Caco-2 (cell line): ENCODE results near the gene RASGRP3. TPM values are rescaled to one million over a fixed set of nuclear protein-coding genes. Genes with fewer than 3 reads are reported as not detected.

ENCODE experiments used
- BruUV-seq: library from RNA; stranded (reverse); fragments of 400-500 nt; replicated peaks from 2 replicates; lab custom pipeline; 2021; lab: Mats Ljungman, UMichigan
- CTCF ChIA-PET: fragments of 300-600 bp; sonication (Branson Sonifier 250); formaldehyde crosslinking; loops from one replicate; lab custom pipeline; 2022; ENCODE audit warnings: antibody characterized with exemption; lab: Charles Lee
- POLR2A ChIA-PET: fragments of 300-600 bp; sonication (Branson Sonifier 250); formaldehyde crosslinking; loops from one replicate; lab custom pipeline; 2022; ENCODE audit warnings: antibody characterized with exemption; lab: Charles Lee
- DNase-seq, 2 experiments: peaks; one replicate each; pipeline versions ENCODE4 v3.0.0 to v3.0.0-alpha.2; 2020 to 2022
- H3K27me3 ChIP-seq: replicated peaks from 2 replicates; pipeline ENCODE4 v1.6.0; 2011; ENCODE audit warnings: low read length; ENCODE audit not compliant: control insufficient read depth, insufficient read depth
- H3K36me3 ChIP-seq: 2 replicates; pipeline ENCODE4 v1.5.1; 2011; ENCODE audit warnings: low read length; ENCODE audit not compliant: control insufficient read depth, insufficient read depth
- H3K4me1 ChIP-seq: fragments of 250-450 bp; sonication (Bioruptor Pico); 2 replicates; pipeline ENCODE4 v1.5.1; 2020; ENCODE audit warnings: mild to moderate bottlenecking
- H3K4me3 ChIP-seq: 2 replicates; pipeline ENCODE4 v1.5.1; 2011; ENCODE audit warnings: low read depth, mild to moderate bottlenecking, control low read depth, low read length
- H3K9me3 ChIP-seq: fragments of 250-450 bp; sonication (Bioruptor Pico); 2 replicates; pipeline ENCODE4 v1.5.1; 2020; ENCODE audit warnings: mild to moderate bottlenecking, moderate library complexity
- H3K27ac Mint-ChIP-seq: one replicate; pipeline ENCODE4 v1.8.0; 2022; ENCODE audit warnings: mixed read lengths; ENCODE audit not compliant: unreplicated experiment
- H3K27me3 Mint-ChIP-seq: one replicate; pipeline ENCODE4 v1.8.0; 2022; ENCODE audit warnings: mixed read lengths; ENCODE audit not compliant: insufficient read depth, unreplicated experiment
- H3K36me3 Mint-ChIP-seq: one replicate; pipeline ENCODE4 v1.8.0; 2022; ENCODE audit warnings: mild to moderate bottlenecking, mixed read lengths; ENCODE audit not compliant: insufficient read depth, unreplicated experiment
- H3K4me1 Mint-ChIP-seq: one replicate; pipeline ENCODE4 v1.8.0; 2022; ENCODE audit warnings: low read depth, mixed read lengths; ENCODE audit not compliant: unreplicated experiment
- H3K4me3 Mint-ChIP-seq: one replicate; pipeline ENCODE4 v1.8.0; 2022; ENCODE audit warnings: mild to moderate bottlenecking, moderate library complexity, mixed read lengths; ENCODE audit not compliant: unreplicated experiment
- H3K9me3 Mint-ChIP-seq: one replicate; pipeline ENCODE4 v1.8.0; 2022; ENCODE audit warnings: mixed read lengths; ENCODE audit not compliant: unreplicated experiment
- CTCF ChIP-seq, 2 experiments: fragments of 200-600 bp in 1 of 2; IDR thresholded peaks; 1 replicate in 1 of 2; 2 replicates in 1 of 2; pipeline versions ENCODE4 v1.5.1 to v1.8.0; 2011 to 2022; ENCODE audit warnings: antibody characterized with exemption in 1 of 2, control low read depth in 1 of 2, inconsistent platforms in 1 of 2, low read depth in 1 of 2, low read length in 1 of 2, mild to moderate bottlenecking in 1 of 2, moderate library complexity in 1 of 2; ENCODE audit not compliant: insufficient read depth in 1 of 2, severe bottlenecking in 1 of 2, unreplicated experiment in 1 of 2
- intact Hi-C: fragments of 100-400 bp; cut with micrococcal nuclease; formaldehyde crosslinking; loops from one replicate; pipeline ENCODE4 v1.10.0; 2022; ENCODE audit not compliant: unreplicated experiment
- total RNA-seq: library from RNA; stranded (reverse); gene quantifications from 2 replicates; pipeline ENCODE4 v1.2.3, GENCODE V29; 2022

Gene RASGRP3
- total RNA-seq, 1 experiment from 2014 or later = 9.2 TPM

- no peak overlapping the region for H3K27ac Mint-ChIP-seq
- Histone ChIP-seq H3K4me3 (no peak overlapping the region), H3K9me3 (no peaks in the 10 kb centered on the region), H3K27me3 (no peaks in the 10 kb centered on the region), H3K36me3 (no peaks in the 10 kb centered on the region), H3K4me1 (no peaks in the 10 kb centered on the region; the same call in 1 of the 2 replicates)
- ChIA-PET CTCF (no interaction called here), POLR2A (no interaction called here)
- no peak for DNase-seq
- intact Hi-C loops = no loop called here
- H3K9me3 Mint-ChIP-seq = peaks cover 9% of the 10 kb centered on the region
- no peaks in the 10 kb centered on the region for H3K4me1 Mint-ChIP-seq
- H3K4me3 Mint-ChIP-seq = no peak overlapping the region
- TF ChIP-seq CTCF (IDR thresholded peaks at IDR 0.05; ENCODE audit: insufficient read depth in 1 of 2, low read depth in 1 of 2, low read length in 1 of 2, severe bottlenecking in 1 of 2, unreplicated experiment in 1 of 2) = no peak
- BruUV-seq = no TSS peak
- H3K36me3 Mint-ChIP-seq = no peaks in the 10 kb centered on the region
- H3K27me3 Mint-ChIP-seq = no peaks in the 10 kb centered on the region
These were observed 131.5 kb downstream of the RASGRP3 start for GRCh38 chr2:33607905-33608304.

- no TSS peak for BruUV-seq
- H3K4me1 ChIP-seq = peaks cover 17% of the 10 kb centered on the region
- peaks cover 18% of the 10 kb centered on the region for H3K4me1 Mint-ChIP-seq
- no peaks in the 10 kb centered on the region for H3K36me3 ChIP-seq
- H3K4me3 ChIP-seq = no peak overlapping the region
- DNase-seq = no peak
- TF ChIP-seq CTCF (IDR thresholded peaks at IDR 0.05; ENCODE audit: insufficient read depth in 1 of 2, low read depth in 1 of 2, low read length in 1 of 2, severe bottlenecking in 1 of 2, unreplicated experiment in 1 of 2) = no peak
- no peak overlapping the region for H3K27ac Mint-ChIP-seq
- POLR2A ChIA-PET = no interaction called here
- intact Hi-C loops = no loop called here
- H3K4me3 Mint-ChIP-seq = no peak overlapping the region
- H3K36me3 Mint-ChIP-seq = no peaks in the 10 kb centered on the region
- CTCF ChIA-PET = no interaction called here
- H3K9me3 ChIP-seq = peaks cover 6% of the 10 kb centered on the region; the same call in 1 of the 2 replicates
- peaks cover 21% of the 10 kb centered on the region for H3K9me3 Mint-ChIP-seq
- no peaks in the 10 kb centered on the region for H3K27me3 ChIP-seq
- H3K27me3 Mint-ChIP-seq = no peaks in the 10 kb centered on the region
These were observed 137.7 kb downstream of the RASGRP3 start for GRCh38 chr2:33614190-33614589.

Other genes with a start within 250 kb of the RASGRP3 start
- 53.9 and 60.7 TPM in 2 replicates for gene FAM98A, start 122.7 kb downstream of the RASGRP3 start, total RNA-seq